MM.1S (cell line): ENCODE results near the gene LIN7B.

Experiments used
- DNase-seq: peaks from one replicate; pipeline ENCODE4 v3.0.0-alpha.2; 2015
- H2AFZ ChIP-seq: fragments of 300-600 bp; sonication (generic); 2 replicates; pipeline ENCODE4 v1.6.0; 2016; ENCODE audit warnings: antibody characterized with exemption, low read length
- H3F3A ChIP-seq: fragments of 300-600 bp; sonication (generic); 2 replicates; pipeline ENCODE4 v1.6.1; 2016; ENCODE audit warnings: mild to moderate bottlenecking, antibody characterized with exemption, low read length, moderate library complexity, mixed read lengths; ENCODE audit not compliant: insufficient read depth
- H3K27ac ChIP-seq: fragments of 300-600 bp; sonication (generic); 2 replicates; pipeline ENCODE4 v1.5.1; 2016; ENCODE audit warnings: mild to moderate bottlenecking, low read length
- H3K27me3 ChIP-seq: fragments of 300-600 bp; sonication (generic); replicated peaks from 2 replicates; pipeline ENCODE4 v1.6.0; 2016; ENCODE audit warnings: low read length; ENCODE audit not compliant: insufficient read depth
- H3K36me3 ChIP-seq: fragments of 300-600 bp; sonication (generic); replicated peaks from 2 replicates; pipeline ENCODE4 v1.6.1; 2016; ENCODE audit warnings: mild to moderate bottlenecking, low read length, mixed read lengths; ENCODE audit not compliant: insufficient read depth
- H3K4me1 ChIP-seq: fragments of 300-600 bp; sonication (generic); 2 replicates; pipeline ENCODE4 v1.6.1; 2016; ENCODE audit warnings: low read length, mixed read lengths
- H3K4me2 ChIP-seq: fragments of 300-600 bp; sonication (generic); 2 replicates; pipeline ENCODE4 v1.6.0; 2016; ENCODE audit warnings: low read depth, low read length
- H3K4me3 ChIP-seq: fragments of 300-600 bp; sonication (generic); 2 replicates; pipeline ENCODE4 v1.5.1; 2016; ENCODE audit warnings: low read length, mixed read lengths
- H3K79me2 ChIP-seq: fragments of 300-600 bp; sonication (generic); 2 replicates; pipeline ENCODE4 v1.6.1; 2016; ENCODE audit warnings: mixed run types, low read length, mixed read lengths
- H3K9ac ChIP-seq: fragments of 300-600 bp; sonication (generic); 2 replicates; pipeline ENCODE4 v1.6.1; 2016; ENCODE audit warnings: low read length, mixed read lengths
- H3K9me2 ChIP-seq: fragments of 300-600 bp; sonication (generic); replicated peaks from 2 replicates; pipeline ENCODE4 v1.6.1; 2016; ENCODE audit warnings: mild to moderate bottlenecking, low read length, mixed read lengths; ENCODE audit not compliant: insufficient read depth
- H3K9me3 ChIP-seq: fragments of 300-600 bp; sonication (generic); replicated peaks from 2 replicates; pipeline ENCODE4 v1.6.1; 2016; ENCODE audit warnings: mild to moderate bottlenecking, low read length, mixed read lengths; ENCODE audit not compliant: insufficient read depth
- H4K20me1 ChIP-seq: fragments of 300-600 bp; sonication (generic); 2 replicates; pipeline ENCODE4 v1.6.1; 2016; ENCODE audit warnings: mild to moderate bottlenecking, low read length, moderate library complexity, mixed read lengths; ENCODE audit not compliant: insufficient read depth
- EZH2 ChIP-seq: fragments of 300-600 bp; sonication (generic); optimal IDR thresholded peaks from 2 replicates; pipeline ENCODE3; 2017; ENCODE audit warnings: low read depth, mild to moderate bottlenecking, antibody characterized with exemption, low read length, mixed read lengths
- EZH2phosphoT487 ChIP-seq: fragments of 300-600 bp; sonication (generic); IDR thresholded peaks from 2 replicates; pipeline ENCODE4 v1.6.1; 2018; ENCODE audit warnings: antibody characterized with exemption, low read length
- TF ChIP-seq, protein P1 (sequence below): fragments of 300-600 bp; sonication (generic); IDR thresholded peaks from 2 replicates; pipeline ENCODE4 v1.5.1; 2016; ENCODE audit warnings: antibody characterized with exemption, low read length, mixed read lengths

LIN7B gene, protein sequence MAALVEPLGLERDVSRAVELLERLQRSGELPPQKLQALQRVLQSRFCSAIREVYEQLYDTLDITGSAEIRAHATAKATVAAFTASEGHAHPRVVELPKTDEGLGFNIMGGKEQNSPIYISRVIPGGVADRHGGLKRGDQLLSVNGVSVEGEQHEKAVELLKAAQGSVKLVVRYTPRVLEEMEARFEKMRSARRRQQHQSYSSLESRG

DNA sequence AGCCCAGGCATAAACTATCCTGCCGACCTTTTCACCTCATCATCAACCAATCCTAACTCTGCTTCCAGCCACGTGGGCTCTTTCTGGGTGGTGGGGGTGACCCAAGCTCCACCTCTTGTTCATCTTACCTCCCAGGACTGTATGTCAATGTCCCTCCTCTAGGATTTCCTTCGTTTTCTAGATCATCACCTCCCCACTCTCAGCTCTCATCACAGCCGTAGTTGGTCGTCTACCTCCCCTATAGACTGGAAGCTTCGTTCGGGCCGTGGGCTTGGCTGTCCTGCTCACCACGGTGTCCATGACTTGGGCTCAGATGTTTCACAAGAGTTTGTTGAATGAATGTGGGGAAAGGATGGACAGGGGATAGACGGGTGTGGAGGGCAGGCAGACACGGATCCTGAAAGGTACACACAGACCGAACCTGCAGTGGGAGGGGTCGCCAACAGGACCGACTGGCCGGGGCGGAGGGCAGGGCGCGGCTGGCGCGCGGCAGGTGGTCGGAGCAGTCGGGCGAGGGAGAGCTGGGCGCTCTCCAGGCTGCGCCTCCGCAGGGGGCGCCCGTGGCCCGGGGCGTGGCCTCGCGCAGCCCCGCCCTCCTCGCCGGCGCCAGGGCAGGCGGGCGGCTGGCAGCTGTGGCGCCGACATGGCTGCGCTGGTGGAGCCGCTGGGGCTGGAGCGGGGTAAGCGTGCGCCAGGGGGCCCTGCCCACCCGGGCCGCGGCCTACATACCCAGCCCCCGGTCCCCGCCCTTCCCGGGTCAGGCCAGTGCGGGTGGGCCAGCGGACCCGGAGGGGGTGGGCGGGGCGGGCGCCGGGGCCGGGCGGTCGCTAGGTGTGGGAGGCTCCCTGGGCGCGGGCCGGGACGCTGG, at the start of gene LIN7B:
Gene LIN7B, plus strand, starts transcription at position 609 of the 868 bp plus-strand sequence. Its CDS starts 35 bp downstream, at position 644.
- H3K79me2 ChIP-seq = no peaks in the 10 kb centered on the region
- peak within 1 kb of the TSS; percentile 42; the same call in 1 of the 2 replicates for H3K9ac ChIP-seq
- peaks cover 3% of the 10 kb centered on the region; the same call in 1 of the 2 replicates for H3F3A ChIP-seq
- H2AFZ ChIP-seq = peak within 1 kb of the TSS; percentile 95
- no peaks in the 10 kb centered on the region for H3K36me3 ChIP-seq
- peak within 1 kb of the TSS; percentile 77 for H3K4me3 ChIP-seq
- peaks cover 10% of the 10 kb centered on the region for H3K4me1 ChIP-seq
- DNase-seq = peak; percentile 76
- no peak within 1 kb of the TSS for H3K27ac ChIP-seq
- no peaks in the 10 kb centered on the region for H3K9me2 ChIP-seq
- peak within 1 kb of the TSS; percentile 97 for H3K4me2 ChIP-seq
- no peaks in the 10 kb centered on the region for H4K20me1 ChIP-seq
- H3K27me3 ChIP-seq = no peaks in the 10 kb centered on the region
- no peaks in the 10 kb centered on the region for H3K9me3 ChIP-seq
- no peak for TF ChIP-seq EZH2phosphoT487
- TF ChIP-seq, protein P1, sequence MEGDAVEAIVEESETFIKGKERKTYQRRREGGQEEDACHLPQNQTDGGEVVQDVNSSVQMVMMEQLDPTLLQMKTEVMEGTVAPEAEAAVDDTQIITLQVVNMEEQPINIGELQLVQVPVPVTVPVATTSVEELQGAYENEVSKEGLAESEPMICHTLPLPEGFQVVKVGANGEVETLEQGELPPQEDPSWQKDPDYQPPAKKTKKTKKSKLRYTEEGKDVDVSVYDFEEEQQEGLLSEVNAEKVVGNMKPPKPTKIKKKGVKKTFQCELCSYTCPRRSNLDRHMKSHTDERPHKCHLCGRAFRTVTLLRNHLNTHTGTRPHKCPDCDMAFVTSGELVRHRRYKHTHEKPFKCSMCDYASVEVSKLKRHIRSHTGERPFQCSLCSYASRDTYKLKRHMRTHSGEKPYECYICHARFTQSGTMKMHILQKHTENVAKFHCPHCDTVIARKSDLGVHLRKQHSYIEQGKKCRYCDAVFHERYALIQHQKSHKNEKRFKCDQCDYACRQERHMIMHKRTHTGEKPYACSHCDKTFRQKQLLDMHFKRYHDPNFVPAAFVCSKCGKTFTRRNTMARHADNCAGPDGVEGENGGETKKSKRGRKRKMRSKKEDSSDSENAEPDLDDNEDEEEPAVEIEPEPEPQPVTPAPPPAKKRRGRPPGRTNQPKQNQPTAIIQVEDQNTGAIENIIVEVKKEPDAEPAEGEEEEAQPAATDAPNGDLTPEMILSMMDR = peak; percentile 37

DNA sequence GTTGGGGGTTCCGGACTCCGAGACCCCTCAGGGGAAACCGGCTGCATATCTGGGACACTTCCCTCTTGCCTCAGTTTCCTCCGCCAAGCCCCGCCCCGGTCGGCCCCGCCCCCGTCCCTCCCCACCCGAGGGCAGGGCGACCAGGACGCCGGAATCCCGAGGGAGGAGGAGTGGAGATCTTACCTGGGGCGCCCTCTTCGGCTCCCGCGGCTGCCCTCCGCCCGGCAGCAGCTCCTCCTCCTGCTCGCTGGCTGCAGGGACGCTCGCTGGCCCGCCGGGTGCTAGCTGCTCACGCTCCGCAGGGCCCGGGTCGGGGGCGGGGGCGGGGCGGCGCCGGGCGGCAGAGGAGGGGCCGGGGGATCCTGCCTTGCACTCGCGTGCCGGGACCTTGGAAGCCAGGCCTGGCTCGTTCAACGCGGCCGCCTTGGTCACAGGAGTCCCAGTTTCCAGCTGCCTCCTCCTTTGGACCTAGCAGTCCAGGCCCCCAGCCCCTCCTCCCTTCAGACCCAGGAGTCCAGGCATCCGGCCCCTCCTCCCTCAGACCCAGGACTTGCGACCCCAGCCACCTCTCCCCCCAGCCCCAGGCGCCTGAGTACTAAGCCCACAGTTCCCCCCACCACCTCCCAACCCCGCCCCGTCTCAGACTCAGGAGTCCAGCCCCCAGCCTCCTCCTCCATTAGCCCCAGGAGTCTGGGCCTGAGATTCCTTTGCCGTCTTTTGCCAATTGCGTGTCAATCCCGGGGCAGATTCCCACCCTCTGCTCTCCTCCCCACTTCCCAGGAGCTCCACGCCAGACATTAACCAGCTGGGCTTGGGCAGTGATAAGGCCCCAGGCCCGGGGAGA, 49.2 kb upstream of the LIN7B start, which contains the start of gene NTF4:
Gene NTF4, minus strand, starts transcription at position 51 of the 844 bp plus-strand sequence. CDS start 2,821 bp downstream, outside the sequence.
- Histone ChIP-seq H3K4me2 (peak within 1 kb of the TSS; percentile 27), H3F3A (no peaks in the 10 kb centered on the region), H3K9ac (no peak within 1 kb of the TSS), H3K27ac (no peak within 1 kb of the TSS), H3K4me1 (peaks cover 10% of the 10 kb centered on the region), H3K36me3 (no peaks in the 10 kb centered on the region), H4K20me1 (no peaks in the 10 kb centered on the region), H2AFZ (no peak within 1 kb of the TSS), H3K4me3 (no peak within 1 kb of the TSS), H3K79me2 (no peaks in the 10 kb centered on the region), H3K9me3 (no peaks in the 10 kb centered on the region), H3K9me2 (no peaks in the 10 kb centered on the region), H3K27me3 (peaks cover 91% of the 10 kb centered on the region)
- no peak for TF ChIP-seq EZH2
- TF ChIP-seq, protein P1 = no peak
- DNase-seq = no peak

DNA sequence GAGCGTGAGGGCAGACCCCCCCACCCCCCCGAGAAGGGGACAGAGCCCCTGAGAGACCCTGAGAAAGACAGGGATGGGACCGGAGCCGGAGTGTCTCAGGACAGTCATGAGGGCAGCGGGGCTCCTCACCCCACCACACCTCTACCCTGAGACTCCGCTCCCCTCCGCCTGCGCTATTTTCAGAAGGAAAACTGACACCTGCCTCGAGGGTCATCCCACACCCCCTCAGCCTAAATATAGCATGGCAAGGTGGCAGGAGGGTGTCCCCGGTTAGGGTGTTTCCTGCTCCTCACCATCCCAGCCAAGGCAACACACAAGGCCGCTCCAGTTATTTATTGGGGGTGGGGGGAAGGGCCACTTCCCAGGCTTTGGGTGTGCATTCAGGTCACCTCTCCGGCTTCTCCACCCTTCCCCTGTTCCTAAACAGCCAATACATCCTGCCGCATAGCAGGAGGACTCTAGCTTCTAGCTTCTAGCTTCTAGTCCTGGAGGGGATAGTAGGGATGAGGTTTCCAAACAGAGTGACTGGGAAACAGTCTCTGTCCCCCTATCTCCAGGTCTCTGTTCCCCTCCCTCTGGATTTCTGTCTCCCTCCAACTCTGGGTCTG, 48.2 kb upstream of the LIN7B start:
- H3K27ac ChIP-seq = no peak overlapping the region
- H3K36me3 ChIP-seq = no peaks in the 10 kb centered on the region
- no peak overlapping the region for H3K4me3 ChIP-seq
- H3K4me2 ChIP-seq = no peak overlapping the region
- H3K9me2 ChIP-seq = no peaks in the 10 kb centered on the region
- H3K4me1 ChIP-seq = peaks cover 9% of the 10 kb centered on the region
- DNase-seq = no peak
- H3K9ac ChIP-seq = no peak overlapping the region
- TF ChIP-seq EZH2phosphoT487 (no peak), EZH2 (no peak)
- TF ChIP-seq, protein P1 = no peak
- no peak overlapping the region for H2AFZ ChIP-seq
- no peaks in the 10 kb centered on the region for H3F3A ChIP-seq
- H3K79me2 ChIP-seq = no peaks in the 10 kb centered on the region
- no peaks in the 10 kb centered on the region for H3K9me3 ChIP-seq
- H3K27me3 ChIP-seq = peaks cover 91% of the 10 kb centered on the region
- H4K20me1 ChIP-seq = no peaks in the 10 kb centered on the region
